Liver (tissue), 3 donors: ENCODE results near the gene FKBP9.
"Not testable (repeated sequence)": the region's sequence is repeated elsewhere in the genome, so short reads cannot be mapped to it uniquely, and the experiment has no call there.

ENCODE experiments used
- CTCF ChIP-seq: fragments of 150-350 bp; IDR thresholded peaks from 2 replicates; pipeline ENCODE4 v1.5.1; 2017; ENCODE audit warnings: improper control_type of control experiment, low read depth, low read length; ENCODE audit not compliant: missing input control
- HNF4G ChIP-seq: IDR thresholded peaks from 2 replicates; pipeline ENCODE4 v1.6.1; 2016; ENCODE audit warnings: antibody characterized with exemption
- NR2F2 ChIP-seq: IDR thresholded peaks from 2 replicates; pipeline ENCODE4 v1.6.1; 2016; ENCODE audit warnings: antibody characterized with exemption
- SP1 ChIP-seq: IDR thresholded peaks from 2 replicates; pipeline ENCODE4 v1.6.1; 2018; ENCODE audit warnings: antibody characterized with exemption, mild to moderate bottlenecking
- ZBTB33 ChIP-seq: IDR thresholded peaks from 2 replicates; pipeline ENCODE4 v1.6.1; 2016; ENCODE audit warnings: antibody characterized with exemption
- donor health status: healthy.
- donor health status: healthy.

GRCh38 chr7:32964461-32965159, 7.4 kb downstream of the FKBP9 start:
- not testable (repeated sequence) for TF ChIP-seq SP1, HNF4G, ZBTB33, NR2F2
- TF ChIP-seq CTCF: peak; percentile 12
